ENCODE results near the gene PARP14.
"Not testable (repeated sequence)": the region's sequence is repeated elsewhere in the genome, so short reads cannot be mapped to it uniquely, and the experiment has no call there.

Gene PARP14

DNA sequence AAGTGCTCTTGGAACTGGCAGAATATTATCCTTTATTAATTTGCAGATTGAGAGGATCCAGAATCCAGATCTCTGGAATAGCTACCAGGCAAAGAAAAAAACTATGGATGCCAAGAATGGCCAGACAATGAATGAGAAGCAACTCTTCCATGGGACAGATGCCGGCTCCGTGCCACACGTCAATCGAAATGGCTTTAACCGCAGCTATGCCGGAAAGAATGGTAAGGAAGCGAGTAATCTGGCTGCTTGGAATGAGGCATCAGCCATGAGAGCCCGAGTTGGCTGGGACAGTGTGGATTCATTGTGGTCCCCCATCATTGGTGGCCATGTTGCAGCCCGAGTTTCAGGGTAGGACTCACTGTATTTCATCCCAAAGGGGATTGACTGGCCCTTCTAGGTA, 47.1 kb downstream of the PARP14 start:
- DNase-seq, result peak; percentile 19 to 81

- peak in 1 of 2 experiments; percentile 16 for DNase-seq
These were observed 47.5 kb downstream of the PARP14 start for GRCh38 chr3:122728186-122728585.

DNA sequence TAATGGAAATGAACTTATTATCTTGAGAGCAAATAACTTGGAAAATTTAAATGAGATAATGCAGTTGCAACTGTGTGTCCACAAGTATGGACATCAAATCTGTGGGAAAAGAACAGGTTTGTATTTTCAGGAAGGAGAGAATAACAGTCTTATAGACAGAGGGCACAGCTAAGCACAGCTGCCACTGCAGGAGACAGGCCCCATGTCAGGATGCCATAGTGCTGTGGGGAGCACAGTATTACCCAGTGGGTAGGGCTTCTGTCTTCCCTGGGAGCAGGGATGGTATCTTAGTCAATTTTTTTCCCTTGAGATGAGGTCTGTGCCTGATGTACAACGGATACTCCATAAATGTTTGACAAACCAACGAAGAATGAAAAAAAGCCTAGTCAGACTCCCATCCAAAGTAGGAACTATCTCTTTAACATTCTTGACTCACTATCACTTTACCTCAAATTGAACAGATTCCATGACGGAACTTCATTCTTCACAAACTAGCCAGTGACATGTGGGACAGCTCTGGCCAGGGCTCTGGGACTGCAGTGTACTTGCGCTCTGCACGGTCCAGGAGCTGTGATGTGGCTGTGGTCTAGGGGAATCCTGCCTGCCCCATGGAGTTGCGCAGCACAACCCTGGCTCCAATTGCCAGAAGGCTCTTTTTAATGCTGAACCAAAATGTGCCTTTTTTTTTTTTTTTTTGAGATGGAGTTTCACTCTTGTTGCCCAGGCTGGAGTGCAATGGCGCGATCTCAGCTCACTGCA, 48.3 kb downstream of the PARP14 start:
- DNase-seq, result no peak

- no peak for DNase-seq
These were observed 49.6 kb downstream of the PARP14 start for GRCh38 chr3:122730240-122730639.

DNA sequence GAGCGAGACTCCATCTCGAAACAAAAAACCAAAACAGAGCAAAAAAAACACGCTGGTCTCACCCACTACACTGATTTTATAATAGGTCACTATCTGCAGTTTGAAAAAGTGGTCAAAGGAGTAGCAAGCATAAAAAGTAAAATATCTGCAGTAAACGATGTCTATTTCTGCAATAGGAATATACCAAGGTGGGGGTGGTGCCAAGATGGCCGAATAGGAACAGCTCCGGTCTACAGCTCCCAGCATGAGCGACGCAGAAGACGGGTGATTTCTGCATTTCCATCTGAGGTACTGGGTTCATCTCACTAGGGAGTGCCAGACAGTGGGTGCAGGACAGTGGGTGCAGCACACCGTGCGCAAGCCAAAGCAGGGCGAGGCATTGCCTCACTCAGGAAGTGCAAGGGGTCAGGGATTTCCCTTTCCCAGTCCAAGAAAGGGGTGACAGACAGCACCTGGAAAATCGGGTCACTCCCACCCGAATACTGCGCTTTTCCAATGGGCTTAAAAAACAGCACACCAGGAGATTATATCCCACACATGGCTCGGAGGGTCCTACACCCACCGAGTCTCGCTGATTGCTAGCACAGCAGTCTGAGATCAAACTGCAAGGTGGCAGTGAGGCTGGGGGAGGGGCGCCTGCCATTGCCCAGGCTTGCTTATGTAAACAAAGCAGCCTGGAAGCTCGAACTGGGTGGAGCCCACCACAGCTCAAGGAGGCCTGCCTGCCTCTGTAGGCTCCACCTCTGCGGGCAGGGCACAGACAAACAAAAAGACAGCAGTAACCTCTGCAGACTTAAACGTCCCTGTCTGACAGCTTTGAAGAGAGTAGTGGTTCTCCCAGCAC, 52.3 kb downstream of the PARP14 start:
- not testable (repeated sequence) for DNase-seq

GRCh38 chr3:122739172-122739571, 58.5 kb downstream of the PARP14 start:
- DNase-seq, result no peak

GRCh38 chr3:122742234-122742633, 61.6 kb downstream of the PARP14 start:
- DNase-seq, result no peak

DNA sequence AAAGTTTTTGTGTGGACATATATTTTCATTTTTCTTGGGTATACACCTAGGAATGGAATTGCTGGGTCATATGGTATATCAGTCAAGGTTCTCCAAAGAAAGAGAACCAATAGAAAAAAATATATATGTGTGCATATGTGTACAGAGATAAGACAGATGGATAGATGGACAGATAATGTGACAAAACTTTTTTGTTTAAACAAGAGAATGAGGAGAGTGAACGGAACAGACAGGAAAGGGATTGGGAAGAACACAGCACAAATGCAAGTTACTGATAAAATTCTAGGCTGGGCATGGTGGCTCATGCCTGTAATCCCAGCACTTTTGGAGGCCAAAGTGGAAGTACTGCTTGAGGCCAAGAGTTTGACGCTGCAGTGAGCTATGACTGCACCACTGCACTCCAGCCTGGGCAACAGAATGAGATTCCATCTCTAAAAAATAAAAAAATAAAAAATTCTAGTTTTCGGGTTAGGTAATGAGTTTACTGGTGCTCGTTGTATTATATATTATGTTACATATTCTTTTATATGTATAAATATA, 63.0 kb downstream of the PARP14 start:
- no peak for DNase-seq

DNA sequence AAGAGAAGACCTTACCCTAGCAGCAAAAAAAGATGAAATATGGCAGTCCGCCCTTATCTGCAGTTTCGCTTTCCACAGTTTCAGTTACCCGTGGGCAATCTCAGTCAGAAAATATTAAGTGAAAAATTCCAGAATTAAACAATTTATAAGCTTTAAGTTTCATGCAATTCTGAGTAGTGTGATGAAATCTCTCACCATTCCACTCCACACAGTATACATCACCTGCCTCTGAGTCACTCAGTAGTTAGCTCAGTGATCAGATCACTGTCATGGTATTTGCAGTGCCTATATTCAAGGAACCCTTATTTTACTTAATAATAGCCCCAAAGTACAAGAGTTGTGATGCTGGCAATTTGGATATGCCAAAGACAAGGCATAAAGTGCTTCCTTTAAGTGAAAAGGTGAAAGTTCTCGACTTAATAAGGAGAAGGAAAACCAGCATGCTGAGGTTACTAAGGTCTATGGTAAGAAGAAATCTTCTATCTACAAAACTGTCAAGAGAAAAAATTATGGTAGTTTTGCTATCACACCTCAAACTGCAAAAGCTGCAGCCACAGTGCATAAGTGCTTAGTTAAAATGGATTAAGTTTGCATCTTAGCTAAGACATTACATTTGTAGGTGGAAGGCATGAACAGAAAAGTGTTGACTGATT, 64.9 kb downstream of the PARP14 start:
- DNase-seq, result no peak

DNA sequence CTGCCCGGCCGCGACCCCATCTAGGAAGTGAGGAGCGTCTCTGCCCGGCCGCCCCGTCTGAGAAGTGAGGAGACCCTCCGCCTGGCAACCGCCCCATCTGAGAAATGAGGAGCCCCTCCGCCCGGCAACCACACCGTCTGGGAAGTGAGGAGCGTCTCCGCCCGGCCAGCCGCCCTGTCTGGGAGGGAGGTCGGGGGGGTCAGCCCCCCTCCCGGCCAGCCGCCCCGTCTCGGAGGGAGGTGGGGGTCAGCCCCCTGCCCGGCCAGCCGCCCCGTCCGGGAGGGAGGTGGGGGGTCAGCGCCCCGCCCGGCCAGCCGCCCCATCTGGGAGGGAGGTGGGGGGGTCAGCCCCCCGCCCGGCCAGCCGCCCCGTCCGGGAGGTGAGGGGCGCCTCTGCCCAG, 66.7 kb downstream of the PARP14 start:
- not testable (repeated sequence) for DNase-seq

GRCh38 chr3:122748347-122748746, 67.7 kb downstream of the PARP14 start:
- no peak for DNase-seq

DNA sequence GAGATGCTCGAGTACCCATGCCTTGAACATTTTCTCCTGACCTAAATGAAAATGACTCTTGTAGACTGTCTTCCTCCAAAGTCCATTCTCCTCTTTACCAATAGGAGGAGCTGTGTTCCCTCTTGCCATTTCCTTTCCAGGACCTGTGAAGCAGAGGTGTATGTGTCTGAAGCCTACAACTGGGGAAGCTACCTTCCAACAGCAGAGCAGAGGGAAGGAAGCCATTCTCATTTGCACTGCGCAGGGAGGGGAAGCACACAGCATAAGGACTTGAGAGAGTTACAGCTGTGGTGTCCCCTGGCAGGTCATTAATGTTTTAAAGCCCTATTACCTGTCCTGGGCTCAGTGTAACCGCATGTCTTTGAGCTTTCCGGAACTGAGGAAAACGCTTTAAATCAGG, 74.3 kb downstream of the PARP14 start:
- DNase-seq, result no peak

DNA sequence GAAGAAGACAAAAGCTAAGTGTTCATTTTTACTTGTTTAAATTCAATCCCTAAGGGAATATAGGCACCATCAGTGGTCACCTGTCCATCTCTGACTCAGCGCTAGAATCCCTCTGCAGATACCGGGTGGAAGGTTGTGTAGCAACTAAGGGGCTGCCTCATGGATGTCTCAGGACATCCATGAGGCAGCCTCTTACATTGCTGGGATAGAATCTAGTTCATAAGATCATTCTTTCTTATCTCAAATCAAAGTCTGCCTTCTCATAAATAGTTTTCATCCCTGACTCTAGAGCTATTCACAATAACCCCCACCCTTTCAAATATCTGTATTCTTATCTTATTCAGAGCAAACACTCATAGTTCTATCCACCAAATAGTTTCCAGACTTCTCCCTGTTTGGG, 74.9 kb downstream of the PARP14 start:
- DNase-seq, result no peak

GRCh38 chr3:122758877-122759560, 78.4 kb downstream of the PARP14 start:
- no peak for DNase-seq

- no peak for DNase-seq
These were observed 80.0 kb downstream of the PARP14 start for GRCh38 chr3:122760453-122761271.

GRCh38 chr3:122766430-122766829, 85.8 kb downstream of the PARP14 start:
- no peak for DNase-seq

- no peak for DNase-seq
These were observed 87.1 kb downstream of the PARP14 start for GRCh38 chr3:122767540-122768372.

DNA sequence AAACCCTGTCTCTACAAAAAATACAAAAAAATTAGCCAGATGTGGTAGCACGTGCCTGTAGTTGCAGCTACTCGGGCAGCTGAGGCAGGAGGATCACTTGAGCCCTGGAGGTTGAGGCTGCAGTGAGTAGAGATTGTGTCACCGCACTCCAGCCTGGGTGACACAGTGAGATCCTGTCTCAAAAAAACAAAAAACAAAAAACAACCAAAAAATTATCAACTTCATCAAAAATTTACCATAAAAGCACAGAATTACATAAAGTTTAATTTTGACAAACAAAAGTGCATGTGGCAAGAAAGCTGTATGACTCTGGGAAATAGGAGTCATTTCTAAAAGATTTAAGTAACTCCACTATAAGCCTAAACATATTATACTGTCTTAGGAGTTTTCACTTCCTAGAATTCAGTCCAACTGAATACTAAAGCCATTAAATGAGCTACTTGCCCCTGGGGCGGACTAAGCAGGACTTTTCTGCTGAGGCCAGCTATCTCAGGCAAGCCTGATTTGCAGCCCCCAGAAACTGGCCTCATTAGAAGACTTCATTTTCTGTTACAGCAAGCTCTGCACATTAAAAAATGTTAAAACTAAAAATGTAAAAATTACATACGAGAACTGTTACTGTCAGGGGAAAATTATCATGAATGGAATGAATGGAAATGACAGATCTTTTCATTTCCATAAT, 90.0 kb downstream of the PARP14 start:
- no peak for DNase-seq

DNA sequence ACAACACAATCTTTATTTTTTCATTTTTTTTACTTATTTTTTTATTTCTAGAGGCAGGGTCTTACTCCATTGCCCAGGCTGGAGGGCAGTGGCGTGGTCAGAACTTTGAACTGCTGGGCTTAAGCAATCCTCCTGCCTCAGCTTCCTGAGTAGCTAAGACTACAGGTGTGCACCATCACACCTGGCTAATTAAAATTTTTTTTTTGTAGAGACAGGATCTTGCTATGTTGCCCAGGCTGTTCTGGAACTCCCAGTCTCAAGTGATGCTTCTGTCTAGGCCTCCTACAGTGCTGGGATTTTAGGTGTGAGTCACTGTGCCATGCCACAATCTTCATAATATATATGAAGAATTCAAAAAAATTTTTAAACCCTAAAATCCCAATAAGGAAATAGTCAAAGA, 92.2 kb downstream of the PARP14 start:
- no peak for DNase-seq

- no peak for DNase-seq
These were observed 93.4 kb downstream of the PARP14 start for GRCh38 chr3:122773944-122774509.

All from NCI-H446 (cell line).